NCI-H1436 treated with DMSO at 0.1 percent for 48 hours (cell line): ENCODE results near the gene GLS2.
"Not testable (repeated sequence)": the region's sequence is repeated elsewhere in the genome, so short reads cannot be mapped to it uniquely, and the experiment has no call there.

Experiments
- DNase-seq: peaks from one replicate; lab custom pipeline; 2025; lab: John Stamatoyannopoulos, UW

The GLS2 gene

GRCh38 chr12:56488041-56488955 lies at the start of gene GLS2:
Gene GLS2 (minus strand): TSS chr12:56488161. CDS start chr12:56488118, 43 bp downstream.
- DNase-seq, result peak; percentile 46

- no peak for DNase-seq
Measured at GRCh38 chr12:56537546-56537945, 49.6 kb upstream of the GLS2 start.

GRCh38 chr12:56530390-56531055 lies 42.6 kb upstream of the GLS2 start:
- DNase-seq, result no peak

GRCh38 chr12:56529656-56530055 lies 41.7 kb upstream of the GLS2 start:
- DNase-seq, result no peak

- no peak for DNase-seq
Measured at GRCh38 chr12:56528846-56529245, 40.9 kb upstream of the GLS2 start.

GRCh38 chr12:56522411-56523193 lies 34.6 kb upstream of the GLS2 start:
- DNase-seq, result no peak

GRCh38 chr12:56521590-56522371 lies 33.8 kb upstream of the GLS2 start, which contains the start of gene RBMS2:
Gene RBMS2 (plus strand): TSS chr12:56521820. CDS start chr12:56522024, 204 bp downstream.
- peak; percentile 78 for DNase-seq

- DNase-seq, result no peak
Measured at GRCh38 chr12:56521209-56521589, 33.2 kb upstream of the GLS2 start.

GRCh38 chr12:56520506-56520905 lies 32.5 kb upstream of the GLS2 start:
- DNase-seq, result no peak

- DNase-seq, result no peak
Measured at GRCh38 chr12:56520048-56520447, 32.1 kb upstream of the GLS2 start.

GRCh38 chr12:56518570-56518969 lies 30.6 kb upstream of the GLS2 start:
- no peak for DNase-seq

- no peak for DNase-seq
Measured at GRCh38 chr12:56517854-56518253, 29.9 kb upstream of the GLS2 start.

GRCh38 chr12:56514014-56514318 lies 26.0 kb upstream of the GLS2 start:
- not testable (repeated sequence) for DNase-seq

GRCh38 chr12:56510786-56511185 lies 22.8 kb upstream of the GLS2 start:
- no peak for DNase-seq

- not testable (repeated sequence) for DNase-seq
Measured at GRCh38 chr12:56499879-56500278, 11.9 kb upstream of the GLS2 start.

GRCh38 chr12:56499452-56499851 lies 11.5 kb upstream of the GLS2 start:
- not testable (repeated sequence) for DNase-seq

- not testable (repeated sequence) for DNase-seq
Measured at GRCh38 chr12:56498126-56498902, 10.4 kb upstream of the GLS2 start.

GRCh38 chr12:56496704-56497103 lies 8.7 kb upstream of the GLS2 start:
- DNase-seq, result not testable (repeated sequence)

- not testable (repeated sequence) for DNase-seq
Measured at GRCh38 chr12:56494481-56494880, 6.5 kb upstream of the GLS2 start.

GRCh38 chr12:56494106-56494415 lies 6.1 kb upstream of the GLS2 start:
- not testable (repeated sequence) for DNase-seq
